Measurements from ENCODE around the gene DLG2.

The DLG2 gene

DNA sequence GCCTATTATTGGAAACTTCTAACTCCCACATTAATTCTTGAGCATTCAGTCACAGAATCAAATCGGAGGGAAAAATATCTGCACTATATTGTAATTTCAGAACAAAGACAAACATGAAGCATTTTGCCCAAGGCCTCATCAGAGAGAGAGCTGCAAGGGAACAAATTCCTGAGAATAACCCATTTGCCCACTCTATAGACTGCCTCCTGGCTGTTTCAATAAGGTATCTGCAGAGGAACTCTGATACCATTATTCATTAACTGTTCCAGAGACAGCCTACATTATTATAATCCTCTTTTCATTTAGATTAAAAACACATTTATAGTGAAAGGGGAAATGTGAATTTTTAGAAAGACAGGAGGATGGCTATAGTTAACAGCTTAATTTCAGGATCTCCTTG is 663.9 kb downstream of the DLG2 start:
- no peak for DNase-seq

DNA sequence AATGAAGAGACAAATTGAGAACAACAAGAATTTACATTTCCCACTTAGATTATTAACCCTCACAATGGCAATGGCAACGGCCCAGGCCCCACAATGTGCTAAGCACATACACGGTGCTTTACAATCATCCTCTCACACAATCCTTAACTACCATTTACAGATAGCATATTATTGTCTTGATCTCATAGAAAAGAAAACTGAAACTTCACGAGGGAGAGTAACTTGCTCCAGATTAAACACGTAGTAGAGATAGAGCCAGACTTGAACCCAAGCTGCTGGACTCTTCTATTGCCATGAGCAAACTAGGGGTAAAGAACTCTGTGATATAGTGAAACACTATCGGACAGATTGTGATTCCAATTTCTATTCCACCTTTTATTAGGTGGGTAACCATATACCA is 665.1 kb downstream of the DLG2 start:
- no peak for DNase-seq

DNA sequence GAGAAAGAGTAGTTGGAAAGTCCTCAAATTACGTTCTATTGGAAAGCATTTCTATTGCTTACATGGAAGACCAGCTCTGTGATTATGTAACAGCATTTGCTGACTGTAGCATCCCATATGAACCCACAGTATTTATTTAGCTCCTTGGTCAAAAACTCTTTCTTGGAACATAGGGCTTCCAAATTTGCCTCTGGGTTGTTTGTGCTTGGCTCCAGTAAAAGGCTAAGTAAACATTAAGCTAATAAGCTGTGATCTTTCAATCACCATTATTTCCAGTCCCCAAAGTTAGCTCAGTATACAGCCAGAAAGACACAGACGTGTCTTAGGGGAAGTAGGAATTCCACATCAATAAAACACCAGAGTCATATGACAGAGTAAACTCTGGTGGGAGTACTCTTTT is 668.8 kb downstream of the DLG2 start:
- no peak for DNase-seq

DNA sequence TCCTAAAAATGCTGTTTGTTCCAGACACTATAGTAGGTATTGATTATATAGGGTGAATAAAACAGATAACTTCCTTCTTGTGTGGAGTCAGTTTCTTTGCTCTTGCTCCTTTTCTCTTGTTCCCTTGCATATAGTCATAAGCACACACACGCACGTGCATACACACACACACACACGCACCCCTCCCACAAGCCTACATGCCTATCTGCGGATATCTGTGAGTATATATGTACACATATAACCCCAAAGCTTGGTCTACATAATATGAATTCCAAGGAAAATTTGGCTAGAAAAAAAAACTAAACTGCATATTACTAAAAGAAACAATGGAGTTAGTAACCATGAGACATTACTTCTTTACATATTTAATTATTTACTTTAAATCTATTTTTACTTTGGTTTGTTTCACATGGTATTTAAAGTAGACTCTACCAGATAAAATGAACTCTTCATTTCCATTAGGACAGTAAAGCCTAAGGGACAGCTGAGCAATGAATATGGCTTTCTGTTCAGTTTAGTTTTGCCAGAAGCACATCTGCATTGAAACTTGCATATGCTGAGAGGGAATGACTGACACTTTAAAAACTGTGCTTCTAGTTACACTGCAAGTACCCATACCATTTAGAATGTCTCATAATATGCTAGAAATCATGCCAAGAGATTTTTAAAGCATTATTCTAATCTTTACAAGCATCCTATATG is 676.4 kb downstream of the DLG2 start:
- no peak for DNase-seq

DNA sequence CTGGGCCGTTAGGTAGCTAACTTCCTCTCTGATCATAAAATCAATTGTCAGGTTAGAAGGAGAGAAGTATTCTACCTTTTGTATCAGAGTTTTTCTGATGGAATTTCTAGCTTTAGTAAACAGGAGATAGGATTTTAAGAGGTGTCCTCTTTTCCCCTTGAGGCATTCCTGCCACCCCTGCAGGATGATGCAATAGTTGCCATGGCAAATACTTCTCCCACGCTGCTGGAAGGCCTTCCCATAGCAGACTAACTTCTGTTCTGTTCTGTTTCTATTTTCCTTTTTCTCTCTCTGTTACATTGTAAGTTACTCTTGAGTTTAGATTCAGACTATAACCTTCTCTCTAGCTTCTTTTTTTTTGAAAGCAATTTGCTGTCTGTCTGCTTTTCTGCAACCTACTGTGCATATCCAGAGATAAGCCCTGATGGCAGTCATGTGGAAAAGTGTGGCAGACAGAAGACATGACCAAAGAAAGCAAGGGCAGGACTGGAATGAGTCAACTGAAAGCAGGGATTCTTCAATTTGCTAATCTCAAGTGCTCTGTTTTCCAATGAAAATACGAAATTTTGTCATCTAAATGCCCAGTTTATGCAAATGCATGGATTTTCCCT is 679.1 kb downstream of the DLG2 start:
- DNase-seq = no peak

DNA sequence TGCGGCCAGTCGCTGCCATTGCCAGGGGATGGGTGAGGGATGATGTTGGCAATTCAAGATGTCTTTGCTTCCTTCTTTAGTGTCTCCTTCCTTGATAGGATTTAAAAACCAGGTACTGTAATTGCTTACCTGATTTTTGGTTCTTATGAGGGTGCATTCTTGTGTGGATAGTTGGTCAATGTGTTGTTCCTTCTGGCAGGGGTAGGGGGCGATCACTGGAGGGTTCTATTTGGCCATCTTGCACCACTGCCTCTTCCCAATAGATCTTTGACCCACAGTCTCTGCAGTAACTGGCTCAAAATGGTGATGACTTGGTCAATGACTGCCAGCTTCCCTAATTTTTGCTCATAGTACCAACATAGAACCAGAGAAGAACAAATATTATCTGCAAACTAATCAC is 680.1 kb downstream of the DLG2 start:
- no peak for DNase-seq

DNA sequence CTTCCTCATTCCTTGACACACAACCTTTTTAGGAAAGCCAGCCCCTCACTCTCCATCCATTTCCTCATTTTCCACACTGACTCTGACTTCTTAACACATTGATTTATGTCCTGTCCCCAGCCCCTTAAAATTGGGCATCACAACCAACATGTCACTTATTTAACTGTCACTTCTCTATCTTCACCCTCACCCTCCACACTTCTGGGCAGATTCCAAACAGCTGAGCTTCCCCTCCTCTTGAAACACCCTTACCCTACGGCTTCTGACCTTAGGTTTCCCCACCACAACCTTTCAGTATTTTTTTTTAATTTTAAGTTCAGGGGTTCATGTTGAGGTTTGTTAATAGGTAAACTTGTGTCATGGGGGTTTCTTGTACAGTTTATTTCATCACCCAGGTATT is 696.3 kb downstream of the DLG2 start:
- no peak for DNase-seq

DNA sequence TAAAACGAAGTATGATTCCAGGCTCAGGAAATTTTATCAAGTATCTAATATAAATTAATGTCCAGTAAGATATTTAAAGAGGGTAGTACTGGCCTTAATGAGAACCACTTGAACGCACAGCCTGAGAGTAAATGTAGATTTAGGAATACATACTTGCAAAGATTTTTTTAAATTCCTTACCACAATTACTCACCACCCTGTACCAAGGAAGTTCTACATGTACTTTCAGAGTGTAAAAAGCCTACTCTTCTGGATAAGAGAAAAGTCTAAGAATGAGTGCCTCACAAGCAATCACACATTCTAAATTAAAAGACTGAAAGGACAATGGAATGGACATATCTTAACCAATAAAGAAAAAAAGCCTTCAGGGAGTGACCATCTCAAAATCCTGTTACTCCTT is 697.4 kb downstream of the DLG2 start:
- no peak for DNase-seq

DNA sequence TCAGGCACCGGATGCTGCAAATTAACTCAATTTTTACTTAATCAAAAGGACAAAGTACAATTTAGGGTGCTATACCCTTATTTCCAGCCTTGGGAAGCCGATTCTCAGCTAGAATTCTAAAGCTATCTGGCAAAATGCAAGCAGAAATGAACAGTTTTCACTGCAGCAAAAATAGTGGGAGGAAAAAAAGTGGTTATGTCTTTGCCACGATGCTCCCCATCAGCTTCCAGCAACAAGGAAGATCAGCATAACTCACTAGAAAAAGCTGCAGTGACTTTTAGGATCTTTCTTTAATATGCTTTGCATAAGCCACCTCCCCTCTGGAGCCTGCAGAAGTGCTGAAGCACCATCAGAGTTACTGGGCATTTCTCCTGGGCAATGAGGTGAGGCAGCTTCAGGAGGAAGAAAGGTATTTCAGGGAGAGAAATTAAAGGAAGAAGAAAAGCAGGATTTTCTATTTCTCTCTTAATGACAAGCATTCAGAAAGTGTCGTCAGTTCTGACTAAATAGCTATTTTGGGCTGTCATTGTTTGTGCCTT is 702.9 kb downstream of the DLG2 start:
- DNase-seq = no peak

DNA sequence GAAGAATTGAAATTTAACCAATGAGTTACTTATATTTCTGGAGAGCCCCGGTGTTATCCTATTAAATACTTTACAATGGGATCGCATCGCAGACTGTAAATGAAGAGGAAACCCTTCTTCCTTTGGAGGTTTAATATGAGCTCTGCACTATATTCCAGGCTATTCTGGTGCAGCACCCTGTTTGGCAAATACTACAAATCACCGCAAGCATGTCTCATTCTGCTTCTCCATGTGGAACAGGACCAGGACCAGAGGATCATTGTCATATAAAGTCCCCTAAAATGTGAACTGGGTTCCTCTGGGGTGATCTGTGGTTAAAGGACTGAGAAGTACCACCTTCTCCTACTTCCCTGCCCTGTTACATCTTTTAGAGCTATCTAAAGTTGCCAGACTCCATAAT is 703.7 kb downstream of the DLG2 start:
- no peak for DNase-seq

DNA sequence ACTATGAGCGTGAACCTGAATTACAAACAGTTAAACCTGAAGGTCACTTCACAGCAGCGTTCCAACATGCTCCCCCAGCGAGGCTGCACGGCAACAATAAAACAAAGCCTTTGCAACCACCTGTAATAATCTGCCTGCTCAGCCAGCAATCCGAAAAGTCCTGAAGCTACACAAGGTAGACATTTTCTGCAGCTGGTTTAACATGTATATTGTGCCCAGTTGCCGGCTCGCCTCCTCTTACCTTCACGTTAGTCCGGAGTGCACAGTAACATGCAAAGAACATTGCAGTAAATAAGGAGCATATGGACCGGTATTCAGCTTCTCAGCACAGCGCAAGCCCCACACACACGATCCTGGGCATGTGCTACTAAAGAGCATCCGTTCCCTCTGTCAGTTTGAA is 704.3 kb downstream of the DLG2 start:
- DNase-seq = no peak

DNA sequence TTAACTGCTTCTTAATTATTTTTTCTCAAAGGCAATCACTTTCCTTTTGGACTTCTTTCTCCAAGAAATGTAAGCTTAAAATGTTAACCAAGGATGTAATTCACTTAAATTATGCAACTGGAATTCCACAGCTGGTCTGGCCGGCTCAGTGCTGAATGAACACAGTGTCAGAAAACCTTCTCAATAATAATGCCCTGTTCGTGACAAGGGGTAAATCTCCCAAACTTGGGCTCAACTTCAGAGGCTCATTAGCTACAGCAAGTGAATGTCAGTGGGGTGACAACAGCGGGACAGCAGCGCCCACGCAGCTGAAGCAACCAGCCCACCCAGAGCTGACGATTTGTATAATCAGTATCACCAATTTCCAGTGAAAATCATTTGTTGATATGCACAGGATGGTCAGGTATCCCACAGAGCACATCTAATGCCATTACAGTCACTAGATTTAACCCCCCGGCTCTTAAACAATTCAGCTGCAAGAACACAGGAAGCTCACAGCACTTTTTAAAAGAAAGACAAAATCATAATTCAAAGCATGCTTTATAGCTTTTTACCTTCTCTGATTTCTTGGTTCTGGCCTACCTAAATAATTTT is 704.8 kb downstream of the DLG2 start:
- DNase-seq = no peak

DNA sequence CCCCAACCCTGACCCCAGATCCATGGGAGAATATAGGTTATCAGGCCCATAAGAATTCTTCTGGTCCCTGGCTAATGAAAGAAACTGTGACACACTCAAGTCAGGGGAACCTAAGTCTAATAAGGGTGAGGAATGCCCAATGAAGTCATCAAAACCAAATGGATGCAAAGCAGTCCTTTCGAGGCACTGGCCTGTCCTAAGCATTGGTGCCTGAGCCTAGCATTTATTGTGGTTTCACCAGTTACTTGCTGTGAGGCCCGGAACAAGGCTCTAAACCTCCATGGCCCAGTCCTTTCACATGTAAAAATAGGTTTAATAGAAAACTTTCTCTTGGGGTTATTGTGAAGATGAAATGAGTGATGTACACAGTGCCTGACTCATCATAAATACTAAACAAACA is 712.6 kb downstream of the DLG2 start:
- no peak for DNase-seq

DNA sequence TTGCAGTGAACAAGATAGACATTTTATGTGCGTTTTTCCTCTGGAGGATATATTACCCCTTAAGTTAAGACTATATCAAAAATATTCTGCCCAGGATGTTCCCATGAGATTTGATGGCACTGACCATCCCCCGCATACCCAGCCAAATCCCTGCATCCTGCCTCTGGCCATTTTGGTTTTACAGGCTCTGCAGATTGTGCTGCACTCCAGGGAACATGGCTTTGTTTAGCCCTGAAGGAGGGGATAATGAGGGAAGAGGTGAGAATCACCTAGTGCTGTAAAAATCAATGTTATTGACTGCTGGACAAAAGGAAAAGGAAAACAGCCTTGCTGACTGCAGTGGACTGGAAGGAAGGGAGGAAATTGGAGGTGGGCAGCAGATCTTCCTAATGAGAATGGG is 717.4 kb downstream of the DLG2 start:
- DNase-seq = no peak

DNA sequence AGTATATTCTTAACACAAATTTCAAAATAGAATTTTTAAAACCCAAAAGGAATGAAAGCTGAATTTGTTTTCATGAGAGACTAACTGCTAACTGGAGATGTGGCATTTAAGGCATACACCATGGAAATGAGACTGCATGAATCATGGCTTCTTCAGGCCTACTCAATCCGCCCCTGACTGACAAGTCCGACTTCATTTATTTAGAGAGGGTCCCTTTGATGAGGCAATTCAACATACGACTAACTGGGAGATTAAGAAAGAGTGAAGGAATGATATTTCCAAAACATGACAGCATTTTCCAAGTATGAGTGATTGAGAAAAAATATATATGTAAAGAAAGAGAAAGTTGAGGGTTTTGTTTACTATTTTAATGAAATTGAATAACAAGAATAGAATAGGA is 720.1 kb downstream of the DLG2 start:
- no peak for DNase-seq

DNA sequence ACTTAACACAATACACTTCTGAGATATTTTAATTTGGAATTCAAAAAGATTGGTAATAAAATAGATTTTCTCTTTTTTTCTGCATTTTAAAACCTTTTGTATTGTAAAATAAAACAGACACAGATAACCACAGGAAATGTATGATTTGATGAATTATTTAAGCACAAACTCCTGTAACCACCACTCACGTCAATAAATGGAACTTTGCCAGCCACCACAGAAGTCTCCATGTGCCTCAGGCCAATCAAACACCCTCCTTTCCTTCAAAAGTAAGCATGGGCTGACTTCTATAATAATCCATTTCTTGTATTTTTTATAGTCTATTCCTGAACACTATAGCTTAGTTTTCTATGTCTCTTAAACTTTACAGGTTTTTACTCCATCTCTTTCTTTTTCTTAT is 721.7 kb downstream of the DLG2 start:
- no peak for DNase-seq

DNA sequence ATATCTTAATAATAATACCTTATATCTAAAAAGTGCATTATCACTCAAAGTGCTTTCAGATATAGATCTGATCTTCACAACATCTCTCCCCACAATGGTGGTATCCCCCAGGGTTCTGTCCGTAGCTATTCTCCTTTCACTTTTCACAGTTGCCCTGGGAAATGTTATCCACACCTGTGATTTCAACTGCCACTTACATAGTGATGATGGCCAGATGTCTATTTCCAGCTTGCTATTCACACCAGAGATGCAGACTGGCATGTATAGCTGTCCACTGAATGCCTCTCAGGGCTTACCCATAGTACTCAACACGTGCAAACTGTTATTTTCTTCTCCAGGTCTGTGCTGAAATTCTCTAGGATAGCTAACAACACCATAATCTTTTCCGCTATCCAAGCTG is 724.7 kb downstream of the DLG2 start:
- no peak for DNase-seq

DNA sequence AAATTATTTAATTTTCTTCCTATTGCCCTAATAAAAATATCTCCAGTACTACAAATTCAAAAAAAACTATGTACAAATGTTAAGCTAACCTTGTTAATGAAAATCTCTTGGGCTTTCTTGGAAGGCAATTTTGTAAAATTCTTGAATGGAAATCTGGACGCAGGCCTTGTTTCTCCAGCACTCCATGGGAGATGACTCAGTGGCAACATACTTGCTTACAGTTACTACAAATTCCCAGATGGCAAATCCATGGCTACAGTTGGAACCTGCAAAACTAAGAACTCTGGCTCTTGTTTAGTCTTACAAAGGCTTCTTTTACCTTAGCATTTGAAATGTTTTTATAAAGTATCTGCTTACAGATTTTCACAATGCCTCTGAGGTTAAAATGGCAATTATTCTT is 725.2 kb downstream of the DLG2 start:
- DNase-seq = no peak

DNA sequence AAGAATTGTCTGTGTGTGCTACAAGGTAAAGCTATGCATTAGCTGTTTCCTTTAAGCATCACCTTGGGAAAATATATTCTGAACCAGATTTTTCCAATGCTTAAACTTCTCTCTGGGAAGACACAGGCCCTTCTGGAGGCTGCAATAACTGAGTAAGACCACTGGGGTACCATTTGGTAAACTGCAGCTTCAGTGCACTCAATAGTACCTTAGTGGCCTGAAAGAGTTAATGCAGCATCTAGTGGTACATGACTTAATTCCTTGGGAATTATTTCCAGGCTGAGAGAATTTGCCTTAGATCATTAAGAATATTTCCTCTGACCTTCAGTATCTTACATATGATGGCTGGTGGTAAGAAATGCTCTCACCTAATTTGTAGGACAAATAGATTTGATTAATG is 727.4 kb downstream of the DLG2 start:
- no peak for DNase-seq

DNA sequence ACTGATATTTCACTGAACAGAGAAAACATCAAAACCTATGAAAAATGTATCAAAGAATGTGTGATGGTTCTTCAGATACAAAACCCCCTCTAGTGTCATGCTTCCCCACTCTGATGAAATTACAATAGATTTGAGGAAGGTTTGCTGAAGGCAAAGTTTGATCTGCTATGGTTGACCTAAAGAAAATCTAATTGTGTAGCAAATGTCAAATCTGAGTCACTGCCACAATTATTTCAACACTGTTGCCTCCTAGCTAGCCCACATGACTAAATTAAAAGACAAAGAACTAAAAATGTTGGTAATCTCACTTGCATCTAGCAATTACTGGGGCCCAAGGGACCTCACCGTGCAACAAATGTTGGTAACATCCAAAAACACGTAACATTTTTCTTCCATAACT is 728.0 kb downstream of the DLG2 start:
- DNase-seq = no peak

DNA sequence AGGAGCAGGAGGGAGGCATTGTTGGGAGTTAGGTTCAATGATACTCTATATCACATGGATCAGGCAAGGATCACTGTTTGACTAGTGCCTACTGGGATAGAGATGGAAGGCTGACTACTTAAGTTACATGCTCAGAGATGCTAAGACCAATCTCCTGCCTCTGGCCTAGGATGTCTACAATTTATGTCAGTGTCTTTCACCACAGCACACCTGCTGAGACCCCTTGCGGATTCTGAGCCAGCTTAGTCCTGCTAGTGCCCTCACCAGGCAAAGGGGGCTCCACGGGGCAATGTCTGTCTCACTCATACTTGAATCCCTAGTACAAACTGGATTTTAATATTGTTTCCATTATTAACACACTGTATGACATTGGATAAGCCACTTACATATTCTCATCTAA is 732.5 kb downstream of the DLG2 start:
- DNase-seq = no peak

DNA sequence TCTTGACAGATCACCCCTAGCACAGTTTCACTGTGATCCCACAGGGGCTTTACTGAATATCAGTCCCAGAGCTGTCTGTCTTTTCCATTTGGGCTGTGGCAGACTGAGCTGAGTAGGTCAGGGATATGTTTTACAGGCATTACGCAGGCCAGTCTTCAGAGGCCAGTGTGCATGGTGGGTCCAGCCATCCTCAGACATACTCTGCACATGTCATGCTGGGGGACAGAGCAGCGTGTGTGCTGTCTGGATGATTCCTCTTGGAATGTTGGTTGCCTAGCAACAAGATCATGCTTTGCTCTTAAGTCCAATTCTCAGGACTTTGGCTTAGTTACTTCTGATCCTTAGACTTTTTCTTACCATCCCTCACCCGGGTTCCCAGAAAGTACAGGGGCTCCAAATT is 736.5 kb downstream of the DLG2 start:
- no peak for DNase-seq

DNA sequence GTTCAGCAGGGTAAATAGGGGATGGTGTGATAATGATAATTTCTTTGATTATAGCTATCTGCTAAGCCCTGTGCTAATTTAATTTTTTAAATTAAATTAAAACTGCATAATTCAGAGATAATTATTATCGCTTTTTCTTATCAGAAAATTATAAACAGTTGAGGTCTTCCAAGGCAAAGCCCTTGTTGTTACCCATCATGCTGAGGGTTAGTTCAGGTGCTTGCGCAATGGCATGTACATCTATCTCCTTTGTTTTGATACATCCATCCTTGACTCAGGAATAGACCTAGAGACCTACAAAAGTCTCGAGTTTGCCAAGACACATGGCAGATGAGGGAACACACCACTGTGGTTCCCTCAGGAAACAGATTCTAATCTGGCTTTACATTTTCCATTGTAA is 737.6 kb downstream of the DLG2 start:
- DNase-seq = no peak

DNA sequence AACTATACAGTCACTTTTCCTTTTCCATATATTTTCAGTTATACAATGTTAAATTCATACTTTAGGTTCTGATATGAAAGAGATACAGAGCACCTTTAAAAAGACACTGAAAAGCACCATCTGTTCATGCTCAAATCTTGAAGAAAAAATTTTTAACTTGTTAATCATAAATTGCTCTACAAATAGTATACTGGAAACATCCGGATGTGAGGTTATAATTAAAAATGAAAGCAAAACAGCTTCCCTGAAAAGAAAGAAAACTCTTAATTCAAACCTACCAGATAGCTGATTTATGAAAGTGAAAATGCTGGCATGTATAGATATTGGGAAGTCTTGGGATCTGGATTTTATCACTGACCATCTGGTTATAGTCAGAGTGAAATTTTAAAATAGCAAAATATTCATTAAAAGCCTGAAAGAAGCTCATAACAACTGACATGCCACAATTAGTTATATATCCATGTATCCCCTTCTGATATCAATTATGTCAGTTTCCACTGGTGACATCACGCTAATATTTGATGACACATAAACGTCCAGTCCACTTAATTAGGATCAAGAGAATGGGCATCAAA is 740.0 kb downstream of the DLG2 start:
- DNase-seq = no peak

Data from midbrain (tissue), 1 donor.